ENCODE data around the gene MED12.

MED12 gene

DNA sequence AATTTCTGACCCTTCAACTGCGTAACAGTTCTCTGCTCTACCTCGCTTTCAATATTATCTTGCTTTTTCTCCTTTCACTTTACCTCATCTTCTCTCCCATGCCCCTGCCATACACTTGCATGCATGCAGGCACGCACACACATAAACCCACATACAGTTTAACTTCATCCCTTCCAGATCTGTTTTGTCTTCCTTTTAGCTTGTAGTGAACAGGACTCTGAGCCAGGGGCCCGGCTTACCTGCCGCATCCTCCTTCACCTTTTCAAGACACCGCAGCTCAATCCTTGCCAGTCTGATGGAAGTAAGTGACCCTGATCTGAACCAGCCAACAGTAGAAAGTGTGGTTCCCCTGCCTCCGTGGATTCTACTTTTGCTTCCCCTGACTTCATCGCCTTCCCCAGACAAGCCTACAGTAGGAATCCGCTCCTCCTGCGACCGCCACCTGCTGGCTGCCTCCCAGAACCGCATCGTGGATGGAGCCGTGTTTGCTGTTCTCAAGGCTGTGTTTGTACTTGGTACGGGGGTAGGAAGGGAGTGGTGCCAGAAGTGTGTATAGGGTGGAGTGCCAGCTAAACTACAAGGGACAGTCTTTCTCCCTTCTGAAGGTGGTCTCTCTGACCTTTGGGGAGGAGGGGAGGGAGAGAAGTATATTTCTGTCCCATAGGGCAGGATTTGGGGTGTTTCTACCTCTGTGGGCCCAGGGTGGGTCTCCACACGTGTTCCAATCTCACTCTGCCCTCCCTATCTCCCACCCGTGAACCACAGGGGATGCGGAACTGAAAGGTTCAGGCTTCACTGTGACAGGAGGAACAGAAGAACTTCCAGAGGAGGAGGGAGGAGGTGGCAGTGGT lies 10.7 kb downstream of the MED12 start:
- Histone ChIP-seq H3K9me3 (no peaks in the 10 kb centered on the region), H3K27me3 (no peaks in the 10 kb centered on the region), H3K36me3 (peaks cover 34% of the 10 kb centered on the region), H3K4me3 (ENCODE audit: low read depth, low read length) (no peak overlapping the region), H3K4me1 (no peaks in the 10 kb centered on the region; the same call in 1 of the 2 replicates)
- DNase-seq = peak; percentile 66
- TF ChIP-seq, protein P1, sequence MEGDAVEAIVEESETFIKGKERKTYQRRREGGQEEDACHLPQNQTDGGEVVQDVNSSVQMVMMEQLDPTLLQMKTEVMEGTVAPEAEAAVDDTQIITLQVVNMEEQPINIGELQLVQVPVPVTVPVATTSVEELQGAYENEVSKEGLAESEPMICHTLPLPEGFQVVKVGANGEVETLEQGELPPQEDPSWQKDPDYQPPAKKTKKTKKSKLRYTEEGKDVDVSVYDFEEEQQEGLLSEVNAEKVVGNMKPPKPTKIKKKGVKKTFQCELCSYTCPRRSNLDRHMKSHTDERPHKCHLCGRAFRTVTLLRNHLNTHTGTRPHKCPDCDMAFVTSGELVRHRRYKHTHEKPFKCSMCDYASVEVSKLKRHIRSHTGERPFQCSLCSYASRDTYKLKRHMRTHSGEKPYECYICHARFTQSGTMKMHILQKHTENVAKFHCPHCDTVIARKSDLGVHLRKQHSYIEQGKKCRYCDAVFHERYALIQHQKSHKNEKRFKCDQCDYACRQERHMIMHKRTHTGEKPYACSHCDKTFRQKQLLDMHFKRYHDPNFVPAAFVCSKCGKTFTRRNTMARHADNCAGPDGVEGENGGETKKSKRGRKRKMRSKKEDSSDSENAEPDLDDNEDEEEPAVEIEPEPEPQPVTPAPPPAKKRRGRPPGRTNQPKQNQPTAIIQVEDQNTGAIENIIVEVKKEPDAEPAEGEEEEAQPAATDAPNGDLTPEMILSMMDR (IDR thresholded peaks at IDR 0.05; ENCODE audit: low read depth, low read length) = peak; percentile 80

DNA sequence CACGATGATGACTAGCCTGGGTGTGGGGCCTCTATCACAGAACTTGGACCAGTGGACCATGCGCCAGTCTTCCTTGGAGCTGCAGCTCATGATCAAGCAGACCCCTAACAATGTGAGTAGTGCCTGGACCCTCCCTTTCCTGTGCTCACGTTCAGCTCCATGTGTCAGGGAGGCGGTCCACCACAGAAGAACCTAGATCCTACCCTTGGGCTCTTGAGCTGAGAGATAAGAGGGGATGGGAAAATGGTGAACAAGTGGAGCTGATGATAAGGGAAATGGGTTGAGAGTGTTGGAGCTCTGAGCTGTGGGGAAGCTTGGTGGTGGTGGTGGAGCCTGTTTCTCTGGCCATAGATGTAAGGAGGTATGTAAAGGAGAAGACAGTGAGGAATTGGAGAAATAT lies 13.1 kb downstream of the MED12 start:
- Histone ChIP-seq H3K27me3 (no peaks in the 10 kb centered on the region), H3K36me3 (peaks cover 34% of the 10 kb centered on the region), H3K4me1 (no peaks in the 10 kb centered on the region; the same call in 1 of the 2 replicates), H3K9me3 (no peaks in the 10 kb centered on the region), H3K4me3 (ENCODE audit: low read depth, low read length) (no peak overlapping the region)
- DNase-seq = no peak
- TF ChIP-seq, protein P1 (IDR thresholded peaks at IDR 0.05; ENCODE audit: low read depth, low read length) = no peak

DNA sequence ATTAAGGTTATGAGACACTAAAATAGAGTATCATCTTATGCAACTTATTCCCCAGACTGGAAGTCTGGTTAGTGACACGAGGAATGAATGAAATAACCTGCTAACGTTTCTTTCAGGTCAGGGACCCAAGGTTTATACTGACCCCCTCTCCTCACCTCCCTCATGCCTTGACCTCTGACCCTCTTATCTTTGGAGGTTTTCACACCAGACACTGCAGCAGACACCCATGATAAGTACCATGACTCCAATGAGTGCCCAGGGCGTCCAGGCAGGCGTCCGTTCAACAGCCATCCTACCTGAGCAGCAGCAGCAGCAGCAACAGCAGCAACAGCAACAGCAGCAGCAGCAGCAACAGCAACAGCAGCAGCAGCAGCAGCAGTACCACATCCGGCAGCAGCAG lies 22.0 kb downstream of the MED12 start:
- no peak overlapping the region for H3K4me3 ChIP-seq (ENCODE audit: low read depth, low read length)
- H3K36me3 ChIP-seq = peaks cover 4% of the 10 kb centered on the region
- DNase-seq = no peak
- TF ChIP-seq, protein P1 (IDR thresholded peaks at IDR 0.05; ENCODE audit: low read depth, low read length) = no peak
- no peaks in the 10 kb centered on the region for H3K4me1 ChIP-seq
- H3K9me3 ChIP-seq = no peaks in the 10 kb centered on the region
- no peaks in the 10 kb centered on the region for H3K27me3 ChIP-seq

DNA sequence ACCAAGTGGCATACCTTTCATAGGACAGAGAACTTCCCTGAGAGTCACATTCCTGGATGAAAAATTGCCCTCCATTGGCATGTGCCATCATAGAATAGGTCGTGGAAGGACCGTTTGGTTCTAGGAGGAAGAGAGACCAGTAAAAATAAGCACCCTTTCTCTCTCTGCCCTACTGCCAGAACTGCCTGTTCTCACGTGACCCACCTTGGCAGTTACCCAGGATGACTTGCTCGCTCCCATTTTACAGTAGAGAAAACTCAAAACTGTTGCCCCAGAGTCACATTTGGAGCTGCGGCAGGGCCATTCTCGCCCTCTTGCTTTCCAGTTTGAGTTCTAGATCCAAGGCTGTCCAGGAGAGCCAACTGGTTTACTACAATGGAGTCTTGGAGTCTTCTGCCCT lies 25.1 kb downstream of the MED12 start:
- Histone ChIP-seq H3K27me3 (no peaks in the 10 kb centered on the region), H3K4me3 (ENCODE audit: low read depth, low read length) (no peak overlapping the region), H3K9me3 (no peaks in the 10 kb centered on the region), H3K36me3 (peaks cover 4% of the 10 kb centered on the region), H3K4me1 (no peaks in the 10 kb centered on the region)
- DNase-seq = no peak
- TF ChIP-seq, protein P1 (IDR thresholded peaks at IDR 0.05; ENCODE audit: low read depth, low read length) = no peak

DNA sequence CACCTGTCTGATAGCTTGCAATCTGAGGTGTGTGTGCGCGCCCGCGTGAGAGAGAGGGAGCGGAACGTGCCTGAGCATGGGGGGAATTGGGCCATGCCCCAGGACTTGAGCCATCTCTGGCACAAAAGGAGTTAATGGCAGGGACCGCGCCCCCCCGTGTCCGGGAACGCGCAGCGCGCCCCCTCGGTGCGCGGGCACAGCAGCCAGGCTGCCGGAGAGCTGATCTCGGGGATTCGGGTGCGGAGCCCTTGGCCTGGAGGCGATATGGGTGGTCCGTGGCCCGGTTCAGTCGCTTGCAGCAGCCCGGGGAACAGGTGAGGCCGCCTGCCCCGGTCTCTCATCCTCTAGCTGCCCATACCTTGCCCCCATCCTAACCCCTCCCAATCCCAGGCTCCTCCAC lies 26.3 kb downstream of the MED12 start, which contains the start of gene NLGN3:
NLGN3 (plus strand) TSS at position 191 of the 400 bp plus-strand sequence. CDS start 2,909 bp downstream, outside the sequence.
- Histone ChIP-seq H3K27me3 (no peaks in the 10 kb centered on the region), H3K9me3 (no peaks in the 10 kb centered on the region), H3K4me1 (no peaks in the 10 kb centered on the region), H3K4me3 (ENCODE audit: low read depth, low read length) (no peak within 1 kb of the TSS), H3K36me3 (peaks cover 4% of the 10 kb centered on the region)
- DNase-seq = no peak
- TF ChIP-seq, protein P1 (IDR thresholded peaks at IDR 0.05; ENCODE audit: low read depth, low read length) = no peak
